Left ventricle myocardium inferior (tissue), 1 donor: Measurements from ENCODE around the gene DCST2. TPM values are rescaled to one million over a fixed set of nuclear protein-coding genes. Genes with fewer than 3 reads are reported as not detected.

ENCODE experiments used
- DNase-seq: peaks from one replicate; pipeline ENCODE4 v3.0.0-alpha.2; 2020
- H3K27ac ChIP-seq: fragments of 200-600 bp; replicated peaks from 2 replicates; pipeline ENCODE4 v1.8.0; 2021
- H3K27me3 ChIP-seq: fragments of 200-600 bp; 2 replicates; pipeline ENCODE4 v1.8.0; 2021; ENCODE audit warnings: low read depth
- H3K36me3 ChIP-seq: fragments of 200-600 bp; 2 replicates; pipeline ENCODE4 v1.8.0; 2021
- H3K4me1 ChIP-seq: fragments of 200-600 bp; 2 replicates; pipeline ENCODE4 v1.8.0; 2021
- H3K4me3 ChIP-seq: fragments of 200-600 bp; 2 replicates; pipeline ENCODE4 v1.8.0; 2021; ENCODE audit warnings: mild to moderate bottlenecking, moderate library complexity
- H3K9me3 ChIP-seq: fragments of 200-600 bp; replicated peaks from 2 replicates; pipeline ENCODE4 v1.8.0; 2021
- intact Hi-C: fragments of 100-400 bp; cut with micrococcal nuclease; formaldehyde crosslinking; loops from one replicate; pipeline ENCODE4 v1.11.0; 2022
- total RNA-seq: library from RNA; stranded (reverse); fragmentation: NEBNext Ultra II Directional; extraction: Animal tissue kit (Norgen Biotek cat#: 25700); gene quantifications from one replicate; pipeline ENCODE4 v1.2.1, GENCODE V29; 2021
- TF ChIP-seq, protein P1 (sequence below): fragments of 200-600 bp; IDR thresholded peaks from 2 replicates; pipeline ENCODE4 v1.8.0; 2021; ENCODE audit warnings: antibody characterized with exemption, mild to moderate bottlenecking, borderline replicate concordance
- donor health status: DM: no; HTN: yes; CAD: no; lungs with severe emphysema.

Gene DCST2
- total RNA-seq, 1 donor from 2014 or later = not detected

DNA sequence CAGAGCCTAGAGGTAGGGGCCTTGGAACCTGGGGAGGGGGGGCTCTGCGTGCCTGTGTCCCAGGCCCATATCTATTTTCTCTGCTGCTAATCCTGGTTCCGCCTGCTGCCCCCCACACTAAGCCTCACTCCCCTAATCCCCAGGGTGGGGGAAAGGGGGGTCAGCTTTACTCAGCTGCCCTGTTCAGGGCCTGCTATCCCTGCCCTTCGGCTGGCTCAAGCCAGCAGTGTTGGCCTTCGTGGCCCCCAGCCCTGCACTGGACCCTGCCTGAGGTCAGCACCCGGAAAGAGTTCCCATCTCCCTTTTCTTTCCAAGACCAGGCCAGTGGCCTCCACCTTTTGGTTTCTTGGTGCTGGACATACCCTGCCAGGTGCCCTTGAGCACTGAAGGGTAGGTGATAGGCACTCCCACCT, 22.6 kb downstream of the DCST2 start:
- peaks cover 79% of the 10 kb centered on the region for H3K4me1 ChIP-seq
- TF ChIP-seq, protein P1, sequence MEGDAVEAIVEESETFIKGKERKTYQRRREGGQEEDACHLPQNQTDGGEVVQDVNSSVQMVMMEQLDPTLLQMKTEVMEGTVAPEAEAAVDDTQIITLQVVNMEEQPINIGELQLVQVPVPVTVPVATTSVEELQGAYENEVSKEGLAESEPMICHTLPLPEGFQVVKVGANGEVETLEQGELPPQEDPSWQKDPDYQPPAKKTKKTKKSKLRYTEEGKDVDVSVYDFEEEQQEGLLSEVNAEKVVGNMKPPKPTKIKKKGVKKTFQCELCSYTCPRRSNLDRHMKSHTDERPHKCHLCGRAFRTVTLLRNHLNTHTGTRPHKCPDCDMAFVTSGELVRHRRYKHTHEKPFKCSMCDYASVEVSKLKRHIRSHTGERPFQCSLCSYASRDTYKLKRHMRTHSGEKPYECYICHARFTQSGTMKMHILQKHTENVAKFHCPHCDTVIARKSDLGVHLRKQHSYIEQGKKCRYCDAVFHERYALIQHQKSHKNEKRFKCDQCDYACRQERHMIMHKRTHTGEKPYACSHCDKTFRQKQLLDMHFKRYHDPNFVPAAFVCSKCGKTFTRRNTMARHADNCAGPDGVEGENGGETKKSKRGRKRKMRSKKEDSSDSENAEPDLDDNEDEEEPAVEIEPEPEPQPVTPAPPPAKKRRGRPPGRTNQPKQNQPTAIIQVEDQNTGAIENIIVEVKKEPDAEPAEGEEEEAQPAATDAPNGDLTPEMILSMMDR = no peak
- intact Hi-C loops = no loop called here
- peak overlapping the region; percentile 95 for H3K27ac ChIP-seq
- DNase-seq = no peak
- no peak overlapping the region for H3K4me3 ChIP-seq
- H3K27me3 ChIP-seq = no peaks in the 10 kb centered on the region
- H3K36me3 ChIP-seq = peaks cover 21% of the 10 kb centered on the region
- no peaks in the 10 kb centered on the region for H3K9me3 ChIP-seq

DNA sequence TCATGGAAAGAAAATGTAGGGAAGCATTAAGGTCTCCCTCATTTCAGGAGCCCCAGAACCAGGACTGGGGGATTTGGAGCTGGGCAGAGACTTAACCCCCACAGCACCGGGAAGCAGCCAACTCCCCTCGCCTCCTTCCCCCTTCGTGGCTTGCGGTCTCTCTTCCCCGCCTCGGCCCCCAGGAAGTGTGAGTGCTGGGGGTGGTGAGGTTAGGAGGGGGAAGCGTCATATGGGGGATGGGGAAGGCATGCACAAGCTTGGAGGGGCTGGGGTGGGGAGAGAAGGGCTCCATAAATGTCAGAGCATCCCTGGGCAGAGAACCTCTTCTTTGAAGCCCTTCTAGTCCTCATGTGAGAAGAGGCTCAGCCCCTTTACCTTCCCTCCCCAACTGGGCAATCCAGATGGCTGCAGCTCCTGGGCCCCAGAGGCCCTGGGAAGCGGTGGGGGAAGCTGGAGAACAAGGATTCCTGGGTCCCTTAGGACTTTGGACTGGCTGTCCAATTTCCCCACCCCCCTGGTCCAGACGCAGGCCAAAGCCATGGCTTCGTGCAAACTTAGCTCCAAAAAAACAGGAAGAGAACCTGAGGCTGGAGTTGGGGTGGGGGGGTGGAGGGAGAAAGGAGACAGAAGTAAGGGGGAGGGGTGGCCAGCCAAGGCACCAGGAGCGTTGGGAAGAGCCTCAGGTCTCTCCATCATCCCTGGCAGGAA, 23.2 kb downstream of the DCST2 start:
- intact Hi-C loops = no loop called here
- Histone ChIP-seq H3K4me1 (peaks cover 85% of the 10 kb centered on the region), H3K27me3 (no peaks in the 10 kb centered on the region), H3K27ac (peak overlapping the region; percentile 95), H3K9me3 (no peaks in the 10 kb centered on the region), H3K36me3 (peaks cover 15% of the 10 kb centered on the region), H3K4me3 (peak overlapping the region; percentile 45)
- DNase-seq = no peak
- TF ChIP-seq, protein P1 = no peak

DNA sequence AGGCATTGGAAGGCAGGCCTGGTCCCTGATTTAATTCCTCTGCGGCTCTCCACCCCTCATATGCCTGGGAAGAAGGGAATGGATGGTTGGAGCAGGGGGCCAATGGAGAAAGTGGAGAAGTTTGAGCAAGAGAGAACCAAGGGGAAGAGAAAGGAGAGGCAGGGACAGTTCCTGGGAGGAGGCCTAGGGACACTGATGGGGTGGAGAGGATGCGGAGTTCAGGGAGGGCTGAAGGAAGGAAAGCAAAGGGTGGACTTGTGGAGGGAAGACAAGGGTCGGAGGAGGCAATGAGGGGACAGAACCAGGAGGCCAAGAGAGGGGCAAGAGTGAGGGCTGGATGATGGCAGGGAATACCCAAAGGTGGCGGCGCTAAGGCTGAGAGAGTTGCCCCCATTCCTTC, 23.8 kb downstream of the DCST2 start:
- TF ChIP-seq, protein P1 = no peak
- peak overlapping the region; percentile 95 for H3K27ac ChIP-seq
- H3K27me3 ChIP-seq = no peaks in the 10 kb centered on the region
- DNase-seq = no peak
- peaks cover 92% of the 10 kb centered on the region for H3K4me1 ChIP-seq
- intact Hi-C loops = no loop called here
- H3K9me3 ChIP-seq = no peaks in the 10 kb centered on the region
- H3K36me3 ChIP-seq = peaks cover 9% of the 10 kb centered on the region
- peak overlapping the region; percentile 45 for H3K4me3 ChIP-seq

DNA sequence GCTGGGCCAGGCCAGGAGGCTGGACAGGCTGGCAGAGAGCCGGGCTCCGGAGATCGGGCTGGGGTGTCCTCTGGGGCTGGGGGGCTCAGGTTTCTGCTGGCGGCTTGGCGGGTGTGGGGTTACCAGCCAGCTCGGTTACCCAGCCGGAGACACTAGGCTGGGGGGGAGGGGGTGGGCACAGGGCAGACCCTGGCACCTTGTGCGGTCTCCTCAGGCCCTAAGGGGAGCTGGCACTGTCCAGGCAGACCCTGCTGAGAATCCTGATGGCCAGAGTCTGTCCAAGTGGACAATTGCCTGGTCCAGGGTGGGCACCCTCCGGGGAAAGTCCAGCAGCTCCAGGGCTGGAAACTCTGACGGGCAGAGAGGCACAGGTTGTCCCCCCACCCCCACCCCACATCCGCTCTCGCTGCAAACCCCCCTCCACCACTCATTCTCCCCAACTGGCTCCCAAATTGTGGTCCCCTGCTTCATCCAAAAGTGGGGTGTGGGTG, 24.3 kb downstream of the DCST2 start:
- H3K4me3 ChIP-seq = peak overlapping the region; percentile 45

DNA sequence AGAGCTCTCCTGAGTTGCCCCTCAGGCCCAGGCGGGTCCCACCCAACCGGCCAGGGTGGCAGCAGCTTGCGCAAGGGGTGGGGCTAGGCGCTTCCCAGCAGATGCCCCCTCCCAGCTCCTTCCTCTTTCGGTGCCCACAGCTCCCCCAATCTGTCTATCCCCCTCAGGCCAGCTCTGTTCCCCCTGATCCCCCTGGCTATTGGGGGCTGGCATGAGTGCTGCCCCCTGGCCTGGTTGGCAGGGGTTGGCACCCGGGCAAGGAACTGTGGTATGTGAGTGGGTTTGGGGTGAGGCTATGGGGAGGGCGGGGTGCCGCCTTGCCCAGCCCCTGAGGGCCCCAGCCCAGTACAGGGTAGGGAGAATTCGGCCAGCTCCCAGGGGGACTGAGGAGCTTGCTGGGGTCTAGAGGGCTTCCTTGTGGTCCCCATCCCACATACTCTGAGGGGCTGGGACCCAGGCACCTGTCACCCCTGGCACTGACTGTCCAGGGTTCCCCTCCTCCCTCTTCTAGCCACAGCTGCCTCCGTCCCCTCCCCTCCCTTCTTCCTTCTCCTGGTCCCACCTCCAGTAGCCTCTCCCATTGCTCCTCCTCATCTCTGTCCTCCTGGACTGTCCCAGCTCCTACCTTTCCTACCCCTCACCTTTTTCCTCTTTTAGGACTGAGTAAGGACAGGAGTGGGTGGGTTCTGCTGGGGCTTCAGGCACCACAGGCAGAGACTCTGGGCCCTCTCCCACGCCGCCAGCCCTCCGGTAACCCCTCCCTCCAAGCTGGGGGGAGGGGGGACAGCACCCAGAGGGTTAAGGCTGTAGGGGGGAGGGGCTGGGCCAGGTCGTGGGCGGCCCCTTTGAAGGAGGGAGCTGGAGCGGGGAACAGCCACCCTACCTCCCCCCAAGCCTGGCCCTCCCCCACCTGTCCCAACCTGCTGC, 25.3 kb downstream of the DCST2 start:
- H3K4me1 ChIP-seq = peaks cover 98% of the 10 kb centered on the region
- H3K36me3 ChIP-seq = no peaks in the 10 kb centered on the region
- no peaks in the 10 kb centered on the region for H3K9me3 ChIP-seq
- peak overlapping the region; percentile 45 for H3K4me3 ChIP-seq
- DNase-seq = peak; percentile 49
- H3K27me3 ChIP-seq = no peaks in the 10 kb centered on the region
- intact Hi-C loops = no loop called here
- H3K27ac ChIP-seq = peak overlapping the region; percentile 95
- TF ChIP-seq, protein P1 = no peak

More for the DNA sequence above, 24.3 kb downstream of the DCST2 start:
- Histone ChIP-seq H3K4me1 (peaks cover 96% of the 10 kb centered on the region), H3K27me3 (no peaks in the 10 kb centered on the region), H3K9me3 (no peaks in the 10 kb centered on the region), H3K36me3 (peaks cover 4% of the 10 kb centered on the region), H3K27ac (peak overlapping the region; percentile 95)
- DNase-seq = no peak
- intact Hi-C loops = no loop called here
- TF ChIP-seq, protein P1 = no peak
